IPS-18c (cell line): ENCODE results near the gene ZNF516.

Source experiments
- H3K4me3 ChIP-seq: 2 replicates; pipeline ENCODE4 v1.7.0; 2013; ENCODE audit warnings: low read depth, mild to moderate bottlenecking, low read length, moderate library complexity; ENCODE audit not compliant: insufficient read depth
- H3K9me3 ChIP-seq: one replicate; pipeline ENCODE4 v1.6.1; 2013; ENCODE audit warnings: mild to moderate bottlenecking, low read length, moderate library complexity; ENCODE audit not compliant: control insufficient read depth, insufficient read depth

ZNF516 gene

DNA sequence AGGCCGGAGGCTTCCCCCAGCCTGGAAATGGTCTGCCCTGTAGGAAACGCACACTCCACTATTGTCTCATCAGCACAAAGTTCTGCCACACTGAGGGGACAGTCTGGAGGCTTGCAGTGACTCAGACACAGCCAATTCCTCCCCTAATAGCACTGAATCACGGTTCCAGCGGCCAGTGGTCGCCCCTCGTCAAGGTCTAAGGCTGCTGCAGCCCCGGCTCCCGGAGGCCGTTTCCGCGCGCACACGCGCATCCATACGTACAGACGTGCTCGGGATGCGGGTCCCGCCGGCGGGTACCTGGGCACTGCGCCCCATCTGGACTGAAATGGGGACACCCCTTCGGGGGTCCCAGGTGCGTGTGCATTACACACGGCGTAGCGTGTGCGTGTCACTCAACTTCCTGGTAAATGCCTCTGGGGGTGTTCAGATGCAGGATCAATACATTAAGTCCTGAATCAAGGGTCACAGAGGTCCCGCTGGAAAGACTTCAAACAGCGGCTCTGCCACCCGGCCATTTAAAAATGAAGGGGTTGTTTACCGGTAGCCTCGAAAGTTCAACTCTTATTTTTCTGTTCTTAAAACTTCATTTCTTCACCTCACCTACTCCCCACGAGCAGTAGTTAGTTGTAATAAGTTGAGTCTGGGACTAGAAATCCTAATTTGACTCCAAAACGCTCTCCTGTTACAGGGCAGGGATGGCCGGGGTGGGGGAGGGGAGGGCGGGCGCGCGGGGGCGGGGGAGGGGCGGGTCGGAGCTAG is 572 bp upstream of the ZNF516 start:
- no peaks in the 10 kb centered on the region for H3K9me3 ChIP-seq
- H3K4me3 ChIP-seq, result peak overlapping the region; percentile 71

GRCh38 chr18:76494231-76495005 is 624 bp downstream of the ZNF516 start:
- Histone ChIP-seq H3K4me3 (peak overlapping the region; percentile 78), H3K9me3 (no peaks in the 10 kb centered on the region)

DNA sequence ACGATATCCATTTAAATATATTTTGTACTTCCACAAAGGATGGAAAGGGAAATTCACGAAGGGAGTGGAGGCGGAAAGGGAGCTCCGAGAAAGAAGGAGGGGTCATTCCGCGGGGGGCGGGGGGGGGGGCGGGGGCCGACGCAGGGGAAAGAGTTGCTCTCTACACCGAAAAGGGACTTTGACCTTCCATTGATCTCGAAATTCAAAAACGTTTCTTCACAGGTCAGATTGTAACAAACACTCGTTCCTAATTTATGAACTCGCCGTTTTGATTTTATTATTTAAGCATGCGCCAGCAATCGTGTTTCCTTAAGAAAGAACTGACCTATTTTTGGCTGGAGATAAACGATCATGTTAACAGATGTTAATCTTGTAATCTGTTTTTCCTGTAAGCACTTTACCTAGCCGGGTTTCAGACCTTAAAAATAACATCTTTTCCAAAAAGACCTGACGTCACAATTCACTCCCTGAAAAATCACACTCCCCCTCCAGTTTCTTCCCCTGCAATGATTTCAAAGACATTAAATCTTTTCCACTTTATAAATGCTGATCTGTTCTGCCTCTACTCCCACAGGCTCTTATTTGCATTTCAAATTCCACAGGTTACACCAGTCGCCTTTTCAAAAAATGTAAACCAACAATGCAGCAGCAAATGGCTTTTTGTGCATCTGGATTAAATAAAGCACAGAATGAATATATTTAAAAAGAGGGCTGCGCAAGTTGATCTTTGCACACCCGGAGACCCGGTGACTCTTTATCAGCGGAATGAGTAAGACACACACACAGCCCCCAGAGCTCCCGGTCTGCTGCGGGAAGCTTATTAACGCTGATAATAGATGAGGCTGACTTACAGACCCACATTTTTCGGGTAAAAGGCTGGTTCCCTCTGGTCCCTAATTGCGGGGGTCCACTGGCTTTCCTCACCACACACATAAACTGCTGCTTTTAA is 1.6 kb downstream of the ZNF516 start:
- Histone ChIP-seq H3K9me3 (no peaks in the 10 kb centered on the region), H3K4me3 (peak overlapping the region; percentile 78)

DNA sequence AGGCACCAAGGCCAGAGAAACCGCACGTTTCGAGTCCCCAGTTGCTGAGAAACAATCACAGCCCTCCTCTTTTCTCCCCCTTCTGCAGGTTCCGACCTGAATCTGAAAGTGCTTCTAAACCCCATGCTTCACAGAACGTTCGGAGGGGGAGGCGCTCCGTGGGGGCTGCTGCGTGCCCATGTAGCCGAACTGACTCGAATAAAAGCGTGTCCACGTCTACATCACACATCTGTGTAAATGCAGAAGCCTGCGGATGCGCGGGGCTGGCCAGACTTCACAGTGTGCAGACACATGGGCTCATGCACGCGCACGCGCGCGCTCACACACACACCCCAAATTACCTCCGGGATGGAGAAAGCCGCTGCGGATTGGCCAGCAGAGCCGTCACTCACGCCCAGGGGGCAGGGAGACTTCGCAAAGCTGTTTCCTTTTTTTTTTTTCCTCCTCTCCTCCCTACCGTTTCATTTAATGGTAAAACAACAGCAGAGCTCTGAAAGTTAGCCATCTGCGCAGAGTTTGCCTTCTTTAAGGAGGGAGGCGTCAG is 2.3 kb downstream of the ZNF516 start:
- Histone ChIP-seq H3K9me3 (no peaks in the 10 kb centered on the region), H3K4me3 (peak overlapping the region; percentile 78)

GRCh38 chr18:76491776-76492668 is 3.0 kb downstream of the ZNF516 start:
- Histone ChIP-seq H3K9me3 (no peaks in the 10 kb centered on the region), H3K4me3 (peak overlapping the region; percentile 78)

- Histone ChIP-seq H3K9me3 (no peaks in the 10 kb centered on the region), H3K4me3 (peak overlapping the region; percentile 78; the same call in 1 of the 2 replicates)
Observed at GRCh38 chr18:76491473-76491775, 3.6 kb downstream of the ZNF516 start.

DNA sequence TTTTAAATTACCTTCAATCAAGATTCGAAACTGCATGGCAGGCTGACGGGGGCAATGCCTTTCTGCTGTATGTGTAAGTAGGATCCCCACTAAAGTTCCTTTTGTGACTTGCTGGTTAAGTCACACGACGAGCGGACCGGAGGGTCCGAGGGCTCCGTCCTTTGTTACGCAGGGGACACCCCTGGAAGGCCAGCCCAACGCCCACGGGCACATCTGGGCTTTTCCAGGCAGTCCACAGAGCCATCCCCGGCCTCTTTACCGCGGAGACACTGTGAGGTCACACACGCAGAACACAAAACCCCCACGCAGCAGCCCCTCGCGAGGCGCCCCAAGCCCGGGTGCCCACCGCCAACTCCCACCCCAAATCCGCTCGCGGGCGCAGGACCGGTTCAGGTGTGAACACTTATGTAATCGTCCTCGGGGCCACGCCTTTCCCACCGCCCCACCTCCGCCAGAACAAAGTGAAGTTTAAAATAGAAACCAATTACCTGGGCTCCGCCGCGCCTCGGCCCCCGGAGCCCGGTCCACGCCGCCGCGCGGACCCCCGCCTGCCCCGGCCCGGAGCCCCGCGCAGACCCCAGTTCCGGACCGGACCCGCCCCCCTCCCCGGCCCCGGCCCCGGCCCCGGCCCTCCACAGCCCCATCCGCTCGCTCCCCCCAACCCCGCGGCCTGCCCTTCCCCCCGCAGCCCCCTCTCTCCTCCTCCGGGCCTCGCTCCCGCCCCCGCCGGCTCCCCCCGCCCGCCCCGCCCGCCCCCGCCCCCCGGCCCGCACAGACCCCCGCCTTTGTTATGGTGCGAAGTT is 4.2 kb downstream of the ZNF516 start:
- H3K9me3 ChIP-seq, result no peaks in the 10 kb centered on the region
- H3K4me3 ChIP-seq, result peak overlapping the region; percentile 63

GRCh38 chr18:76490033-76490432 is 5.0 kb downstream of the ZNF516 start:
- no peaks in the 10 kb centered on the region for H3K9me3 ChIP-seq
- H3K4me3 ChIP-seq, result peak overlapping the region; percentile 26; the same call in 1 of the 2 replicates

DNA sequence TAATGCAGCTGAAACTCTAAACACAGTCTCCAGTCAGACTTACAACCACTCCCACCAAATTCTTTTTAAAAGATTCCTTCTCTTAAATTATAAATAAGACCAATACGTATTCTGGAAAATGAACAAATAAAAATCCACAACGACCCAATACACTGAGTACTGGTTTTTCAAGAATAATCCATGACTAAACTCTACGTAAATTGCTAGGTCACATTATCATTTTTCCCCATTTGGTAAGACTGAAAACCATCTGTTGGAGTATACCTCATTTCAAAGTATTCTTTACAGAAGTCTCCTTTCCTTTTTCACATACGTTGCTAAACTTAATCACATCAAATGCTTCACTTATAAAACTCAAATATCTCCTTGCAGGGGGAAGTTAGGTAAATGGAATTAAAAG is 6.0 kb downstream of the ZNF516 start:
- no peak overlapping the region for H3K4me3 ChIP-seq

GRCh38 chr18:76488190-76488589 is 6.9 kb downstream of the ZNF516 start:
- H3K9me3 ChIP-seq, result no peaks in the 10 kb centered on the region
- no peak overlapping the region for H3K4me3 ChIP-seq

More for the DNA sequence above, 6.0 kb downstream of the ZNF516 start:
- H3K9me3 ChIP-seq, result no peaks in the 10 kb centered on the region

DNA sequence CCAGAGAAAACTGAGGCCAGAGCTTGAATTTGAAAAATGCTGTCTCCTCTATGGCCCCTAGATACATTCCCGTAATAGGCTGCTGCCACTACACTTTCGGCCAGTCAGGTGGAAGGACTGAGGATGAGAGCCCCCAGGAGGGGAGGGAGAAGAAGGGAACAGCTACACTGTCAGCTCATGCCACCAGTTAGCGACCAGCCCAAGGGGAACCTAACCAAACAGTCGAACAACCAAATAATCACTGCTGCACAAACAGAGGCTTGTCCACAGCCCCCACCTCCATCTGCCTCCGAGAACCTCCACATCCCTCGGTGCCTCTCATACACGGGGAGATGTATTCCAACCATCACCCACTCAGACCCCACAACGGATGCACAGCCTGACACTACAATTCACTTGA is 7.3 kb downstream of the ZNF516 start:
- Histone ChIP-seq H3K4me3 (no peak overlapping the region), H3K9me3 (no peaks in the 10 kb centered on the region)

- H3K9me3 ChIP-seq, result no peaks in the 10 kb centered on the region
- H3K4me3 ChIP-seq, result no peak overlapping the region
Observed at GRCh38 chr18:76487070-76487469, 8.0 kb downstream of the ZNF516 start.

DNA sequence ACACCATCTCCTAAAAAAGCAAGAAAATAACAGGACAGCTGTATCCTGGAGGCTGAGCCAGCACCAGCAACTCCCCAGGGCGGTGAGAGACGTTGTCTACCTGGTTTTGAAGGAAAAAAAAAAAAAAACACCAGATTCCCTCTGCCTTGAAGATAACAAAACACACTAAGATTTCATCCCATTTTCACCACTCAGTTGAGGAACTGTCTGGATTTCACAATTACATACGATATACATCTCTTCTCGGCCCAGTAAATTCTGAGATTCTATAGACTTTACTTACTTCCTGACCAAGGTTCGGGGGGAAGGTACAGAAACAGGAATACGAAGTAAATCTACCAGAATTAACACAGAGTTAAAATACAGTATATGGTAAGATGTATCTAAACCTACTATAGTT is 8.5 kb downstream of the ZNF516 start:
- Histone ChIP-seq H3K4me3 (no peak overlapping the region), H3K9me3 (no peaks in the 10 kb centered on the region)

- Histone ChIP-seq H3K9me3 (no peaks in the 10 kb centered on the region), H3K4me3 (no peak overlapping the region)
Observed at GRCh38 chr18:76486038-76486437, 9.0 kb downstream of the ZNF516 start.

- Histone ChIP-seq H3K4me3 (no peak overlapping the region), H3K9me3 (no peaks in the 10 kb centered on the region)
Observed at GRCh38 chr18:76484749-76485387, 10.2 kb downstream of the ZNF516 start.
